GM13977 (cell line): ENCODE measurements around the gene BAZ1B.
"Not testable (repeated sequence)": the region's sequence is repeated elsewhere in the genome, so short reads cannot be mapped to it uniquely, and the experiment has no call there.

Experiments
- DNase-seq: peaks from one replicate; pipeline ENCODE4 v3.0.0; 2012; ENCODE audit warnings: low spot score
- in situ Hi-C: fragments of 300-500 bp; cut with MboI; formaldehyde crosslinking; loops from one replicate; pipeline ENCODE4 v1.12.0; 2022; ENCODE audit warnings: low sequenced_read_pairs, low pct_unique_long_range_greater_than_20kb, mixed read lengths, inconsistent platforms; ENCODE audit not compliant: unreplicated experiment
- TF ChIP-seq, protein P1 (sequence below): IDR thresholded peaks from 2 replicates; pipeline ENCODE4 v1.5.1; 2012; ENCODE audit warnings: mild to moderate bottlenecking, control low read depth; ENCODE audit not compliant: insufficient read depth; ENCODE audit errors: extremely low read depth, missing control alignments

BAZ1B gene

DNA sequence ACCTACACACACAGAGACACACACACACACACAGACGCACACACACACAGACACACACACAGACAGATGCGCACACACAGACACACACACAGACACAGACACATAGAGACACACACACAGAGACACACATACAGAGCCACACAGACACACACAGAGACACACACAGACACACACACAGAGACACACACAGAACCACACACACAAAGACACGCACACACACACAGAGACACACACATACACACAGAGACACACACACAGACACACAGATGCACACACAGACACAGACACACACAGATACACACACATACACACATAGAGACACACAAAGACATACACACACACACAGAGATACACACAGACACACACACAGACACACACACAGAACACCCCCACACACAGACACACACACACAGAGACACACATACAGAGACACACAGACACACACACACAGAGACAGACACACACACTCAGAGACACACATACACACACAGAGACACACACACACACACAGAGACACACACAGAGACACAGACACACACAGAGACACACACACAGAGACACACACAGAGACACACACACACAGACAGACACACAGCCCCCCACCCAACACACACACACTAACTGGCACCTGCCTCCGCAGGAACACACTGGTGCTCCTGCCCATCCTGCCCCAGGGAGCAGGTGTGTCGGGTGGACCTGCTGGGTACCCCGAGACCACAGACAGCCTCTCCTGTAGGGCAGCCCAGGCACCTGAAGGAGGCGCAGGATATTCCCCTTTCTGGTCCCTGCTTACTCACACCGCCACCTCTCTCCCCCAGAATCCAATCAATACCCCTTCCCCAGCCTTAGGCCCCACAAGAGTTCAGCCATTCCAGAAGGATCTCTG is 93.9 kb downstream of the BAZ1B start:
- TF ChIP-seq, protein P1, sequence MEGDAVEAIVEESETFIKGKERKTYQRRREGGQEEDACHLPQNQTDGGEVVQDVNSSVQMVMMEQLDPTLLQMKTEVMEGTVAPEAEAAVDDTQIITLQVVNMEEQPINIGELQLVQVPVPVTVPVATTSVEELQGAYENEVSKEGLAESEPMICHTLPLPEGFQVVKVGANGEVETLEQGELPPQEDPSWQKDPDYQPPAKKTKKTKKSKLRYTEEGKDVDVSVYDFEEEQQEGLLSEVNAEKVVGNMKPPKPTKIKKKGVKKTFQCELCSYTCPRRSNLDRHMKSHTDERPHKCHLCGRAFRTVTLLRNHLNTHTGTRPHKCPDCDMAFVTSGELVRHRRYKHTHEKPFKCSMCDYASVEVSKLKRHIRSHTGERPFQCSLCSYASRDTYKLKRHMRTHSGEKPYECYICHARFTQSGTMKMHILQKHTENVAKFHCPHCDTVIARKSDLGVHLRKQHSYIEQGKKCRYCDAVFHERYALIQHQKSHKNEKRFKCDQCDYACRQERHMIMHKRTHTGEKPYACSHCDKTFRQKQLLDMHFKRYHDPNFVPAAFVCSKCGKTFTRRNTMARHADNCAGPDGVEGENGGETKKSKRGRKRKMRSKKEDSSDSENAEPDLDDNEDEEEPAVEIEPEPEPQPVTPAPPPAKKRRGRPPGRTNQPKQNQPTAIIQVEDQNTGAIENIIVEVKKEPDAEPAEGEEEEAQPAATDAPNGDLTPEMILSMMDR: no peak
- no peak for DNase-seq
- in situ Hi-C loops: no loop called here

DNA sequence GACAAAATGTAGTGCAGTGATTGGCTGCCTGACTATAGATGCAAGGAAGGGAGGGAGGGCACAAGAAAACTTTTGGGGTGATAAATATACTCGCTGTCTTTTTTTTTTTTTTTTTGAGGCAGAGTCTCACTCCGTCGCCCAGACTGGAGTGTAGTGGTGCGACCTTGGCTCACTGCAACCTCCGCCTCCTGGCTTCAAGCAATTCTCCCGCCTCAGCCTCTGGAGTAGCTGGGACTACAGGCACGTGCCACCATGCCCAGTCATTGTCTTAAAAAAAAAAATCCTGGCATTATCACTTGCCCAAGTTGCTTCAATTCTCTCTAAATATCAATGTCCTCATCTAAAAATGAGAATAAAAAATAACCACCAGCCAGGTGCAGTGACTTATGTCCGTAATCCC is 96.1 kb downstream of the BAZ1B start:
- in situ Hi-C loops: no loop called here
- no peak for DNase-seq
- TF ChIP-seq, protein P1: no peak

DNA sequence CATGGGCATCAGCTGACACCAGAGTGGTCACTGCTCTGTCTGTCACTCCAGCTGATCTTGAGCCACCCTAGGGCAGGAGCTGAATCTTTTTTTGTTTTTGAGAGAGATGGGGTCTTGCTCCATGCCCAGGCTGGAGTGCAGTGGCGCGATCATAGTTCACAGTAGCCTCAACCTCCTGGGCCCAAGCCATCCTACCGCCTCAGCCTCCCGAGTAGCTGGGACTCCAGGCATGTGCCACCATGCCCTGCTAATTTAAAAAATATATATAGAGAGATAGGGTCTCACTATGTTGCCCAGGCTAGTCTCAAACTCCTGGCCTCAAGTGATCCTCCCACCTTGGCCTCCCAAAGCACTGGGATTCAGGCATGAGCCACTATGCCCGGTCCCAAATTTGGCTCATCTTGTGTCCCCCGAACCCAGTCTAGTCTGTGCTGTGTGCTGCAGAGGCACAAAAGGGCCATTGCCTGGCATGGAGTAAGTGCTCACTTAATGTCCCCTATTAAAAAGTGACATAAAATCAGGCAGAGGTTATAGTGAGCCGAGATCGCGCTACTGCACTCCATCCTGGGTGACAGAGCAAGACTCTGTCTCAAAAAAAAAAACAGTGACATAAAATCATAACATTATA is 96.6 kb downstream of the BAZ1B start:
- DNase-seq: no peak
- TF ChIP-seq, protein P1: no peak
- in situ Hi-C loops: no loop called here

DNA sequence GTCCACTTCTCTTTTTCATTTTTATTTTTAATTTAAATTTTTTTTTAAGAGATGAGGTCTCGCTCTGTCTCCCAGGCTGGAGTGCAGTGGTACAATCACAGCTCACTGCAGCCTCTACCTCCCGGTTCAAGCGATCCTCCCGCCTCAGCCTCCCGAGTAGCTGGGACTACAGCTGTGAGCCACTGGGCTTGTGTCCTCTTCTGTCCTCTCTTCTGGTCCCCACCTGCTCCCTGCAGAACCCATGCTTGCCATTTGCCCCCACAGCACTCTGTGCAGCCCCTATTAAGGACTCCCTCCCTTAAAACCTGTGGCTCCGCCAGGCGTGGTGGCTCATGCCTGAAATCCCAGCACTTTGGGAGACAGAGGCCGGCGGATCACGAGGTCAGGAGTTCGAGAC is 97.6 kb downstream of the BAZ1B start:
- in situ Hi-C loops: no loop called here
- TF ChIP-seq, protein P1: no peak
- DNase-seq: no peak

DNA sequence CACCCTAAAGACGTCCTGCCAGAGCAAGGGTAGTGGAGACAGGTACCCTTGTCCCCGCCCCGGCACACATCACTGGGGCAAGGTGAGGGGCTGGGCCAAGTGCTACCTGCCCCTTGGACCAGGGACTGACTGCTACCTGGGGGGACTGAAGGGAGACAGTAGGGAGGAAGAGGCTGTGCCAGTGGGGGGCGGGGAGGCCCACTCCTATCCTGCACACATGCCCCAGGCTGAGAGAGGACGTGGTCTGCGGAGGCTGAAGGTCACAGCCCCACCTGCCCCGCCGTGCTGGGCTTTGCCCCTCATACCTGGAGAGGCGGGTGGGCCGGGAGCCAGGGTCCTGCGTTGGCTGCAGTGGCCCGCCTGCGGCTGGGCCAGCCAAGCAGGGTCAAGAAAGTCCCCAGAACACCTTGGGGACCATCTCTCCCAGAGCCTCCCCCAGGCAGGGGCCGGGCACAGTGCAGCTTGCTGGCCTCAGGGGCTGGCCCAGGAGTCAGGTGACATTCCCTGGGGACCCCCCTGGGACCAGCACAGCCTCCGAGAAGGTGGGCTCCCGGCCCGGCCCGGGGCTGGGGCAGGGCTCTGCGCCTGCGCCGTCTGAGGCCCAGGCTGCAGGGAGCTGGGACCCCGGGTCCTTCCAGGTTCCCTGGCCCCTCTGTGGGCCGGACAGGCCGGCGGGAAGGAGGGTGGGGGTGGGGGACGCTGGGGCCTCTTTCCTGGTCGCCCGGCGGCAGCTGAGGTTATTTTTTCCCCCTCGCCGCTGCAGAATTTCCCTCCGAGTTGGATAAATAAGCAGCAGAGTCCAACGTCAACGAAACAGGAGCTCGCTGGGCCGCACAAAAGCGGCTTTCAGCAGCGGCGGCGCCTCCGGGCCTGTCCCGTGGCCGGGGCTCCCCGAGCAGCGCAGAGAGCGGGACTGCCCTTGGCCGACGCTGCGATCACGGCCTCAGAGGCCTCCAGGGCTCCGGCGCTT is 98.3 kb downstream of the BAZ1B start:
- TF ChIP-seq, protein P1: no peak
- DNase-seq: peak; percentile 58
- in situ Hi-C loops: no loop called here

DNA sequence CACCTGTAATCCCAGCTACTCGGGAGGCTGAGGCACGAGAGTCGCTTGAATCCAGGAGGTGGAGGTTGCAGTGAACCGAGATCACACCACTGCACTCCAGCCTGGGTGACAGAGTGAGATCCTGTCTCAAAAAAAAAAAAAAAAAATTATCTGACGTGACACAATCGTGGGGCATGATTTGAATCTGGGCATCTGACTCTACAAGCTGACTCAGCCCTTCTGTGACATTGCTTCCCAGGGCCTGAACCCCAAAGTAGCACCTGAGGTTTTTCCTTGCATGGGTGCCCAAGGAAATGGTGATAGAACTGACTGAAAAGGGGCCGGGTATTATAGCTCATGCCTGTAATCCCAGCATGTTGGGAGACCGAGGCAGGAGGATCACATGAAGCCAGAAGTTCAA is 101.5 kb downstream of the BAZ1B start:
- DNase-seq, in situ Hi-C loops: not testable (repeated sequence)

DNA sequence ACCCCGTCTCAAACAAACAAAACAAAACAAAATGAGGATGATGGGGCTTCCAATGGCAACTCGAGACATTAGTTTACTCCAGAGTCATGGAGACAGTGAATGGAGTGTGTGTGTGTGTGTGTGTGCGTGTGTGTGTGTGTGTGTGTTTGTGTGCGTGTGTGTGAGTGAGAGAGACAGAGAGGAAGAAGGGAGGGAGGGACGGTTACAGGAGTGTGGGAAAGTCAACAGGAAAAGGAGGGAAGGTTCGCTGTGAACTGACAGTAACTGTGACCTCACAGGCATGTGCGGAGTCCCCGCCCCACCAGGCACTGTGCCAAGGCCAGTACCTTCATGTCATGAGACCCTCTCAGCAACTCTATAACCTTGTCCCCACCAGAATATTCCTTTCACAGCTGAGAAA is 102.1 kb downstream of the BAZ1B start:
- in situ Hi-C loops, DNase-seq: not testable (repeated sequence)
